Activated effector memory CD4-positive, alpha-beta T cell treated with anti-CD3 and anti-CD28 coated beads, Interleukin-2, amount 50 U/mL, for 16 hours (primary cell): ENCODE results near the gene HOMER2.
"Not testable (repeated sequence)": the region's sequence is repeated elsewhere in the genome, so short reads cannot be mapped to it uniquely, and the experiment has no call there.

Experiments
- DNase-seq: peaks from one replicate; pipeline ENCODE4 v3.0.0-alpha.2; 2020

Gene HOMER2

GRCh38 chr15:82963471-82964341, 11.2 kb upstream of the HOMER2 start:
- no peak for DNase-seq

GRCh38 chr15:82960766-82961165, 8.2 kb upstream of the HOMER2 start:
- DNase-seq, result no peak

- no peak for DNase-seq
These were observed 6.9 kb upstream of the HOMER2 start for GRCh38 chr15:82959423-82959822.

GRCh38 chr15:82958638-82959037, 6.1 kb upstream of the HOMER2 start:
- DNase-seq, result no peak

GRCh38 chr15:82951472-82952157, 905 bp downstream of the HOMER2 start:
- no peak for DNase-seq

GRCh38 chr15:82950746-82951370, 1.7 kb downstream of the HOMER2 start:
- no peak for DNase-seq

GRCh38 chr15:82950295-82950694, 2.2 kb downstream of the HOMER2 start:
- DNase-seq, result no peak

- DNase-seq, result no peak
These were observed 6.3 kb downstream of the HOMER2 start for GRCh38 chr15:82946155-82946701.

GRCh38 chr15:82945326-82945725, 7.2 kb downstream of the HOMER2 start:
- DNase-seq, result no peak

- no peak for DNase-seq
These were observed 7.7 kb downstream of the HOMER2 start for GRCh38 chr15:82944821-82945220.

GRCh38 chr15:82944056-82944455, 8.5 kb downstream of the HOMER2 start:
- no peak for DNase-seq

GRCh38 chr15:82943176-82943575, 9.3 kb downstream of the HOMER2 start:
- DNase-seq, result no peak

GRCh38 chr15:82942691-82943090, 9.8 kb downstream of the HOMER2 start:
- DNase-seq, result no peak

- DNase-seq, result not testable (repeated sequence)
These were observed 12.8 kb downstream of the HOMER2 start for GRCh38 chr15:82939678-82940077.

- no peak for DNase-seq
These were observed 14.8 kb downstream of the HOMER2 start for GRCh38 chr15:82937712-82938058.

- DNase-seq, result no peak
These were observed 15.4 kb downstream of the HOMER2 start for GRCh38 chr15:82936966-82937711.

GRCh38 chr15:82935382-82935781, 17.1 kb downstream of the HOMER2 start:
- DNase-seq, result no peak

- no peak for DNase-seq
These were observed 18.2 kb downstream of the HOMER2 start for GRCh38 chr15:82934100-82934880.

GRCh38 chr15:82933576-82933975, 18.9 kb downstream of the HOMER2 start:
- no peak for DNase-seq

GRCh38 chr15:82931221-82931620, 21.3 kb downstream of the HOMER2 start:
- DNase-seq, result no peak

GRCh38 chr15:82930461-82930860, 22.1 kb downstream of the HOMER2 start:
- DNase-seq, result no peak

GRCh38 chr15:82928711-82929110, 23.8 kb downstream of the HOMER2 start:
- no peak for DNase-seq
